NCI-H146 (cell line): ENCODE measurements around the gene TCIRG1.

Experiments used
- DNase-seq: peaks from one replicate; lab custom pipeline; 2025; lab: John Stamatoyannopoulos, UW

TCIRG1 gene

GRCh38 chr11:68051191-68052136 lies 12.6 kb downstream of the TCIRG1 start:
- no peak for DNase-seq

DNA sequence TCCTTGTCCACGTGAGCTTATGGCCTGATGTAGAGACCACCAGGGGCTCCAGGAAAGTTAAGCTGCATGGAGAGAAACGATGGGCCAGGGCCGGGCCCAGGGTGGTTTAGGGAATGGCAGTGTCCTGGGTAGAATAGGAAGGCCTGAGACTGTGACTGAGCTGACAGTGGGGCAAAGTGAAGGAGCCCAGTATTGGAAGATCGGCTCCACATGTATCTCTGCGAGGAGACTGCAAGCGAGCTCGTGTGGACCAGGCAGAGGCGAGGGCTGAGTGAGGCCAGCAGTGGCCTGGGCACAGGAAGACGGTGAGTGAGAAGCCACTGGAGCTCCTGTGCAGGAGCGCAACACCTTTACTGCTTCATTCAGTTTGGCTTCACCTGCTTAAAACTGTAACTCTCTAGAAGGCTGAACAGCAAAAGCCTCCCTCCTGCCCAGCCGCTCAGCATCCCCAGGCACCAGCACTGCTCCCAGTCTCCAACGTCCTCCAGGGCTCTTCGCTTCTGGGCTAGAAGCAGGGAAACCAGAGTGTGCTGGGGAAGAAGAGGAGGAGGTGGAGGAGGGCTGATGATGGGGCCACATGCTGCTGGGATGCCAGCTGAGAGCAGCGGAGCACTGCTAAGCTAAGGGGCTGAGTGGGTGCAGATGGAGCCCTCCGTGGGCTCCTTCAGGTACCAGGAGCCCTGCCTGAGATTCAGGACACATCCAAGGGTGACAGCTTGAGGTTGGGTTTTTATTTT lies 13.5 kb downstream of the TCIRG1 start:
- DNase-seq, result no peak

DNA sequence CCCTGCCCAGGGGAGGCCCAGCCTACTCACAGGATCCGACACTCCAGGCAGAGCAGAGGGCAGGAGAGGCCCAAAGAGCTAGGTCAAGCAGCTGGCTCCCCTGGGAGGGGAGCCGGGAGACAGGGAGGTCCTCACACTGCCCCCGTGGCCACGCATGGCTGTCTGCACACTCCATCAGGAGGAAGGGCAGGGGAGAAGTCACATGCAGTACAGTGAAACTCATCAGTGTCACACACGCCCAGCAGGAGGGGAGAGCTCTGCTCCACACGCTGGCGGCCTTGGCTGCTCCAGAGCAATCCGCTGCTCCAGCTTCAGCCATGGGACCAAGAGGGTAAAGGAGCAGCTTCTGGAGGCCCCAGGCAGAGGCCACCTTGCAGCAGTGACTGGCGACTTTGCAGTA lies 14.3 kb downstream of the TCIRG1 start:
- DNase-seq, result no peak

GRCh38 chr11:68053981-68054812 lies 15.4 kb downstream of the TCIRG1 start:
- DNase-seq, result no peak

- no peak for DNase-seq
These were observed 17.8 kb downstream of the TCIRG1 start for GRCh38 chr11:68056317-68057285.

GRCh38 chr11:68057807-68058206 lies 19.0 kb downstream of the TCIRG1 start:
- no peak for DNase-seq

DNA sequence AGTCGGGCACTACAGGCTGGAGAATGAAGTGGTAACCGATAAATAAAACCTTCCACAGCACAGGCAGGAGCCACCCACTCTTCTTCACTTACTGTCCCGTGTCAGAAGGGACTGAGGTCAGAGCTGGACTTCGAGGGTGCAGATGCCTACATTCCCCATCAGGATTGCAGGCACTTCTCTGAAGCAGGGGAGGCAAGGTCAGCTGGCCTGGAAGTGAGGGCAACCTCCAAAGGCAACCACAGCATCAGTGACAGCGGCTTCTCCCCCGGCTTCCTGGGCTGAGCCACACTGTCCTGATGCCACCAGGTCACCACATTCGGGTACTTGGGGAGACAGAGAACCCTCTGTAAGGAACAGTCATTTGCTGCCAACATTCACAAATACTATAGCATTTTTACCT lies 22.7 kb downstream of the TCIRG1 start:
- no peak for DNase-seq

DNA sequence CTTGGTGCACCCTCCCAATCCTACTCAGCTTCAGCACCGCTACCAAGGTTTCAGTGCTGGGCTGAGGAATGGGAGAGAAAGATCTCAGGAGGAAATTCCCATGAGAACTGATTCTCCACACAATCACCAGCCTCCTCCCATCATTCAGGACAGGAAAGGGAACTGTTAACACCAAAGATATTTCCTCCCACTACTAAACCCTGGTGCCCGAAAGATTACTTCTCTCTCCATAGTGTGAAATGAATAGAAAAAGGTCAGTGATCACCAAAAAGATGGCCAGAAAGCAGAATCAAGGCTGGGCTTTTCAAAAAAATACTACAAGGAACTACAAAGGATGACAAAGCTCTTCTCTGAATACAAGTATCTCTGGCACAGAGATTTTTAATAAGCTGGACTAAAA lies 26.1 kb downstream of the TCIRG1 start:
- no peak for DNase-seq

- peak; percentile 24 for DNase-seq
These were observed 27.0 kb downstream of the TCIRG1 start for GRCh38 chr11:68065841-68066240.

GRCh38 chr11:68066742-68067141 lies 27.9 kb downstream of the TCIRG1 start:
- DNase-seq, result peak; percentile 33

GRCh38 chr11:68067991-68068390 lies 29.2 kb downstream of the TCIRG1 start:
- DNase-seq, result no peak

DNA sequence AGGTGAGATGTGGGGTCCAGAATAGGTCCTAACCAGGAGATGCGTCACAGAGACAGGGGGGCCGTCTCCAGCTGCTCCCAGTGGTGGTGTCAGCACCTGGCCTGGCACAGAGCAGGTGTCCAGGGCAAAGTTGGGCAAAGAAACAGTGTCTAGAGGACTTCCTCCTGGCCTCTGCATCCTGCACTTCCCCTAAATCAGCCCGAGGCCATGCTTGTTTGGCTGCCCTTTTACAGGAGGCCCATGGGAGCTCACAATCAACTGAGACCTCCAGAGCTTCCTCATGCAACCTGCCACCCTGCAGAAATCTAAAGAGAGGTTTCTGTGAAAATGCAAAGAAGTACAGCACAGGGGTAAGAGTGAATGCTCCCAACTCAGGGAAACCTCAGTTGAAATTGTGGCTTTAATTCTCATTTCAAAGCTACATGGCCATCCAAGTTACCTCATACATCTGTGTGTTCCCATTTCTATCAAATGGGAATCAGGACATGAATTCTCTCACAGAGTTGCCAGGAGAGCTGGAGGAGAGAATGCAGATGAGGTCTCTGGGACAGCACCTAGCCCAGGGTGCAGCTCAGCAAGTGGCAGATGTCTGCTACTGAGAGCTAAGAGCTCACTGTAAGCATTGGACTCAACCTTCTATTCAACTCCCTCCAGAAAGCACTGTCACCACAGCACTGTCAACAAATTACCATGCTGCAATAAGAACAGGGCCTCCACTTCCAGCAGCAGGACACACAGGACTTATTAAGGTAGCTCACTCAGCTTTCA lies 32.6 kb downstream of the TCIRG1 start:
- DNase-seq, result no peak

- no peak for DNase-seq
These were observed 35.9 kb downstream of the TCIRG1 start for GRCh38 chr11:68074584-68075352.

GRCh38 chr11:68076371-68077042 lies 37.7 kb downstream of the TCIRG1 start:
- no peak for DNase-seq

- DNase-seq, result no peak
These were observed 39.1 kb downstream of the TCIRG1 start for GRCh38 chr11:68077617-68078582.

GRCh38 chr11:68080860-68081259 lies 42.0 kb downstream of the TCIRG1 start:
- DNase-seq, result no peak

DNA sequence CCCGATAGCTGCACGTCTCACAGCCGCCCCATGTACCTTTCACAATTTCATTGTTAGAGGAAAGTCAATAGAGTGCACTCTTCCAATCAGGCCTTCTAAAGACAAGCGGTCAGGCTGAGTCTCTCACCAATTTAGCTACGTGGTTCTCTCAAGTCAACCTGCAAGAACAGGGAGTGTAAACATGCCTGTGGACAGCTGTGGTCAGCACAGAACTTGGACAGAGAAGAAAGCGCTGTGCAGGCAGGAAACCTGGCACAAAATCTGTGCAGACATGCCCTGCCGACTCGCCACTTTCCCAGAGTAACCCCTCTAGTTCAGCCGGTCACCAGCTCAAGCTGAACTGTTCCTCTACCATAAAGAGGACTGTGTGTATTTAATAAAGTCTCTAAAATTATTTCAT lies 42.9 kb downstream of the TCIRG1 start:
- no peak for DNase-seq

DNA sequence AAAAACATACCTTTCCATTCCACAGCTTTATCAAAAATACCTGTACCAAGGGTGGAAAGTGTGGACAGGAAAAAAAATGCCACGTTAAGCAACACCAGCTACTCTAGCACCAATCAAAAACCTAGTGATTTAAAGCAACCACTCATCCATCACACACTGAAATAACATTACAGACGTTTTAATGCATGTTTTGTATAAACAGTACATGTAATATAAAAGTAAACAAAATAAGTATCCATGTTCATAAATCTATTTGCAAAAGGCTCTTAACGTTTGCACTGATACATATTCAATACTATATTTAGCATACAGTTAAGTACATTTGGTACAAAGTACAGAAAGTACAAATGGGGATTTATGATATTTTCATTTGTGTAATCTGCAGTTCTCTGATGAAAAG lies 43.7 kb downstream of the TCIRG1 start:
- no peak for DNase-seq
